GM12872 (cell line): ENCODE results near the gene APOBEC4.

Source experiments
- CTCF ChIP-seq: IDR thresholded peaks from 3 replicates; pipeline ENCODE4 v1.5.1; 2011; ENCODE audit warnings: low read depth, mild to moderate bottlenecking, low read length, moderate library complexity; ENCODE audit not compliant: insufficient read depth

Gene APOBEC4

GRCh38 chr1:183619781-183620180, 33.3 kb downstream of the APOBEC4 start:
- TF ChIP-seq CTCF = no peak

- no peak for TF ChIP-seq CTCF
Measured at GRCh38 chr1:183612407-183612806, 40.7 kb downstream of the APOBEC4 start.

GRCh38 chr1:183611021-183611420, 42.1 kb downstream of the APOBEC4 start:
- no peak for TF ChIP-seq CTCF

GRCh38 chr1:183609759-183610452, 43.2 kb downstream of the APOBEC4 start:
- TF ChIP-seq CTCF = no peak

GRCh38 chr1:183609313-183609712, 43.8 kb downstream of the APOBEC4 start:
- TF ChIP-seq CTCF = peak; percentile 75

GRCh38 chr1:183607322-183607980, 45.7 kb downstream of the APOBEC4 start:
- TF ChIP-seq CTCF = no peak

- TF ChIP-seq CTCF = no peak
Measured at GRCh38 chr1:183605904-183606303, 47.2 kb downstream of the APOBEC4 start.
